Spleen (tissue), 7 donors: Measurements from ENCODE around the gene STX18.

Experiments used
- CTCF ChIP-seq, 11 experiments: fragments of 200-600 bp in 7 of 11; fragments of 450-650 bp in 4 of 11; sonication (generic) in 4 of 11; IDR thresholded peaks in 8 of 11; conservative IDR thresholded peaks in 3 of 11; 1 replicate in 7 of 11; 2 replicates in 4 of 11; pipeline versions ENCODE4 v1.4.0 to v1.8.0; 2016 to 2021; ENCODE audit warnings: antibody characterized with exemption in 11 of 11, inconsistent platforms in 4 of 11, mild to moderate bottlenecking in 1 of 11
- POLR2A ChIP-seq, 3 donors: fragments of 450-650 bp; IDR thresholded peaks; one replicate each; pipeline ENCODE4 v1.5.1; 2017; ENCODE audit warnings: antibody characterized with exemption in 3 of 3, mild to moderate bottlenecking in 1 of 3
- POLR2AphosphoS5 ChIP-seq, 3 donors: sonication (generic); formaldehyde crosslinking; IDR thresholded peaks; one replicate each; pipeline ENCODE4 v1.5.1; 2017; ENCODE audit warnings: antibody characterized with exemption in 3 of 3
- donor health status: DM: no; HTN: no; CAD: no; lungs with moderate emphysema.
- donor health status: DM: no; HTN: no; CAD: no.
- donor health status: DM: no; HTN: no; CAD: no.

- no peak for TF ChIP-seq POLR2A (IDR thresholded peaks at IDR 0.05)
- TF ChIP-seq CTCF (IDR thresholded peaks at IDR 0.05 in 8 of 11, conservative IDR thresholded peaks at IDR 0.05 in 3 of 11) = no peak
- no peak for TF ChIP-seq POLR2AphosphoS5 (IDR thresholded peaks at IDR 0.05)
These were observed 48.7 kb upstream of the STX18 start for GRCh38 chr4:4590546-4590945.
